ENCODE data around the gene PCBP3.

PCBP3 gene

DNA sequence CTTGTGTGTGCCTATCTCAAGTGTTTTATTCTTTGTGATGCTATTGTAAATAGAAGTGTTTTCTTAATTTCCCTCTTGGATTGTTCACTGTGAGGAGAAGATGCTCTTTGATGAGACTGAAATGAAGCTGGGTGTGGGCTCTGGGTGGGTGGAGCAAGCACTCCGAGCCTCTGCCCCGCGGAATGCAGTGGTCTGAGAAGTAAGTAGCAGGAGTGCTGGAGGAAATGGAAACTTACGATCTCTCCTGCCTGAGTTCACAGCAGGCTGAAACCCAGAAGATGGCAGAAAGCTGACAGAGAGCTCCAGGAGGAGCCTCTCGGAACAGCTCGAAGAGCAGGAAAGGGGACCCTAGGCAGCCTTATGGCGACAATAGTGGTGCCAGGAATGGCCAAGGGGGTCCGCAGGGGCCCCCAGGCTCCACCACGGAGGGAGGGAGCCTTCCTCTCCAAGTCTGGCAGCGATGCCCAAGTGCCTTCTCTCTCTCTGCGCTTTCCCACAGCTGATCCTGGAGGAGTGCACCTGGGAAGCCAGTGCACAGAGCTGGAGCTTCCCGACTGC lies 211.2 kb downstream of the PCBP3 start:
- Mint-ChIP-seq H3K4me3 (no peak overlapping the region), H3K4me1 (no peaks in the 10 kb centered on the region), H3K27me3 (no peaks in the 10 kb centered on the region), H3K27ac (no peak overlapping the region), H3K36me3 (no peaks in the 10 kb centered on the region), H3K9me3 (no peaks in the 10 kb centered on the region)

- no peak overlapping the region for H3K4me3 Mint-ChIP-seq
- no peaks in the 10 kb centered on the region for H3K9me3 Mint-ChIP-seq
- no peak overlapping the region for H3K27ac Mint-ChIP-seq
- H3K27me3 Mint-ChIP-seq, result no peaks in the 10 kb centered on the region
- H3K4me1 Mint-ChIP-seq, result no peaks in the 10 kb centered on the region
- no peaks in the 10 kb centered on the region for H3K36me3 Mint-ChIP-seq
Observed at GRCh38 chr21:45855248-45855811, 211.8 kb downstream of the PCBP3 start.

- Mint-ChIP-seq H3K27me3 (no peaks in the 10 kb centered on the region), H3K27ac (no peak overlapping the region), H3K4me1 (no peaks in the 10 kb centered on the region), H3K9me3 (no peaks in the 10 kb centered on the region), H3K36me3 (no peaks in the 10 kb centered on the region), H3K4me3 (no peak overlapping the region)
Observed at GRCh38 chr21:45856442-45856841, 212.9 kb downstream of the PCBP3 start.

- H3K36me3 Mint-ChIP-seq, result no peaks in the 10 kb centered on the region
- H3K4me1 Mint-ChIP-seq, result no peaks in the 10 kb centered on the region
- no peak overlapping the region for H3K27ac Mint-ChIP-seq
- no peaks in the 10 kb centered on the region for H3K9me3 Mint-ChIP-seq
- H3K27me3 Mint-ChIP-seq, result no peaks in the 10 kb centered on the region
- no peak overlapping the region for H3K4me3 Mint-ChIP-seq
Observed at GRCh38 chr21:45856906-45857305, 213.4 kb downstream of the PCBP3 start.

GRCh38 chr21:45857761-45858160 lies 214.2 kb downstream of the PCBP3 start:
- no peaks in the 10 kb centered on the region for H3K4me1 Mint-ChIP-seq
- H3K27me3 Mint-ChIP-seq, result no peaks in the 10 kb centered on the region
- no peak overlapping the region for H3K27ac Mint-ChIP-seq
- no peaks in the 10 kb centered on the region for H3K36me3 Mint-ChIP-seq
- no peaks in the 10 kb centered on the region for H3K9me3 Mint-ChIP-seq
- H3K4me3 Mint-ChIP-seq, result no peak overlapping the region

- Mint-ChIP-seq H3K4me3 (no peak overlapping the region), H3K27me3 (no peaks in the 10 kb centered on the region), H3K27ac (no peak overlapping the region), H3K9me3 (no peaks in the 10 kb centered on the region), H3K4me1 (no peaks in the 10 kb centered on the region), H3K36me3 (no peaks in the 10 kb centered on the region)
Observed at GRCh38 chr21:45858180-45858579, 214.7 kb downstream of the PCBP3 start.

GRCh38 chr21:45859041-45859761 lies 215.7 kb downstream of the PCBP3 start:
- H3K27ac Mint-ChIP-seq, result no peak overlapping the region
- H3K9me3 Mint-ChIP-seq, result no peaks in the 10 kb centered on the region
- H3K4me3 Mint-ChIP-seq, result no peak overlapping the region
- no peaks in the 10 kb centered on the region for H3K4me1 Mint-ChIP-seq
- H3K27me3 Mint-ChIP-seq, result no peaks in the 10 kb centered on the region
- no peaks in the 10 kb centered on the region for H3K36me3 Mint-ChIP-seq

- H3K27me3 Mint-ChIP-seq, result no peaks in the 10 kb centered on the region
- no peak overlapping the region for H3K4me3 Mint-ChIP-seq
- no peaks in the 10 kb centered on the region for H3K9me3 Mint-ChIP-seq
- no peaks in the 10 kb centered on the region for H3K4me1 Mint-ChIP-seq
- H3K36me3 Mint-ChIP-seq, result no peaks in the 10 kb centered on the region
- H3K27ac Mint-ChIP-seq, result no peak overlapping the region
Observed at GRCh38 chr21:45859762-45860357, 216.3 kb downstream of the PCBP3 start.

GRCh38 chr21:45860493-45861155 lies 217.1 kb downstream of the PCBP3 start:
- no peak overlapping the region for H3K4me3 Mint-ChIP-seq
- H3K4me1 Mint-ChIP-seq, result no peaks in the 10 kb centered on the region
- no peak overlapping the region for H3K27ac Mint-ChIP-seq
- H3K36me3 Mint-ChIP-seq, result no peaks in the 10 kb centered on the region
- no peaks in the 10 kb centered on the region for H3K27me3 Mint-ChIP-seq
- no peaks in the 10 kb centered on the region for H3K9me3 Mint-ChIP-seq

DNA sequence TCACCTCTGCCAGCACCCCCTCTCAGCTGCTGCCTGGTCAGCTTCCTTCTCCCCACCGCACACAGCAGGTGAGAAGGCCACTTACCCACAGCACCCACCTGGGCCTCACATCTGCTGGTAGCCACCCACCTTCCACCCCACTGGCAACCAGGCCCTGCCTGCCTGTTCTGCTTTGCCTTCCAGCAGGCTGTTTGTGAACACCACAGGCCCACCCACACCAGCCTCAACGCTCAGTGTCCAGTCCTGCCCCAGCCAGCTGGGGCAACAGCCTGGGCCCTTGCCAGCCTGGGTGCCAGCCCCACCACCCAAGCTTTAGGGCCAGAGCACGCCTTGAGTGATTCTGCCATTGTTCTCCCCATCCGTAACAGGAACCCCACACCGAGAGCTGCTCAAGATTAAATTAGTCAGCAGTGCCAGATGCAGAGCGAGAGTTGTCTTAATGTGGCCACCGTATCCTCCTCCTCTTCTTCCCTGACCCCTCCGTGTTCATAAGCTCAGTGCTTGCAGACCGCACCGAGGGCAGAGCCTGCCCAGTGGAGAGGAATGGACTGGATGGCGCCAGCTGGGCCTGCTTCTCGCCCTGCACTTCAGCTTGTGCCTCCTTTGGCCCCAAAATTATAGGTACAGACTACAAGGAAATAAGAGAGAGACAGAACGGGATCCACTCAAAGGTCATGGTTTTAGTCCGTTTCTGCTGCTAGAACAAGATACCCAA lies 217.8 kb downstream of the PCBP3 start:
- H3K27me3 Mint-ChIP-seq, result no peaks in the 10 kb centered on the region
- no peaks in the 10 kb centered on the region for H3K36me3 Mint-ChIP-seq
- H3K4me1 Mint-ChIP-seq, result no peaks in the 10 kb centered on the region
- no peak overlapping the region for H3K4me3 Mint-ChIP-seq
- H3K27ac Mint-ChIP-seq, result no peak overlapping the region
- no peaks in the 10 kb centered on the region for H3K9me3 Mint-ChIP-seq

DNA sequence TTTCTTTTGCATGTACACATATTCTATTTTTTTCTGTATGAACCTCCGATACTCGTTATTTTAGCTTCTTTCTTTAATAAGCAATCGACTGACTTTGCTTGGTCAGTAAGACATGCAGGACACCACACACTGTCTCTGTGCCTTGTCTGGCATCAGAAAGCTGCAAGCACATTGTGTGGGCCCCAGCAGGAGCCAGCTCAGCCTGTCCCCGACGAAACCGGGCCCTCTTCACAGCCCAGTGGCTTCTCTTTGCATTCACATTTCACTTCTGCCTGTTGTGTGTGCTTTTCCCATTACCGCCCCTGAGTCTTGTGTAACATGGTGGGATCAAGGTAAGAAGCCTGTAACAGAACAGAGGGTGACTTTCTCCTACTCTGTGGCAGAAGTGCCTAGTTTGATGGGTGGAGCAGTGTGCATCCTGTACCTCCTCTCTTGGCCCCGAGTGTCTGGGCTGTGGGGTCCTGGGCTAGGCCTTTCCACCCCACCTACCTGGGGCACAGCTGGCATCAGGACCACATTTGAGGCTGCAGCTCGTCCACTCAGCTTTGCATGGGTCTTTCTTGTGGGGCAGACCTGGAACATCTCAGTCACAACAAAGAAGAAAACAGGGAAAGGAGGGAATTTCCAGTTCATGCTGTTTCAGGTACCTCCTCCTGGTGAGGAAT lies 219.2 kb downstream of the PCBP3 start:
- Mint-ChIP-seq H3K4me3 (no peak overlapping the region), H3K27ac (no peak overlapping the region), H3K27me3 (no peaks in the 10 kb centered on the region), H3K36me3 (no peaks in the 10 kb centered on the region), H3K4me1 (no peaks in the 10 kb centered on the region), H3K9me3 (no peaks in the 10 kb centered on the region)

- no peaks in the 10 kb centered on the region for H3K27me3 Mint-ChIP-seq
- H3K27ac Mint-ChIP-seq, result no peak overlapping the region
- H3K9me3 Mint-ChIP-seq, result no peaks in the 10 kb centered on the region
- H3K36me3 Mint-ChIP-seq, result no peaks in the 10 kb centered on the region
- H3K4me3 Mint-ChIP-seq, result no peak overlapping the region
- H3K4me1 Mint-ChIP-seq, result no peaks in the 10 kb centered on the region
Observed at GRCh38 chr21:45863267-45863666, 219.7 kb downstream of the PCBP3 start.

- H3K4me3 Mint-ChIP-seq, result no peak overlapping the region
- no peaks in the 10 kb centered on the region for H3K36me3 Mint-ChIP-seq
- no peaks in the 10 kb centered on the region for H3K27me3 Mint-ChIP-seq
- H3K9me3 Mint-ChIP-seq, result no peaks in the 10 kb centered on the region
- H3K27ac Mint-ChIP-seq, result no peak overlapping the region
- no peaks in the 10 kb centered on the region for H3K4me1 Mint-ChIP-seq
Observed at GRCh38 chr21:45863751-45864150, 220.2 kb downstream of the PCBP3 start.

GRCh38 chr21:45864436-45864835 lies 220.9 kb downstream of the PCBP3 start:
- Mint-ChIP-seq H3K27me3 (no peaks in the 10 kb centered on the region), H3K36me3 (no peaks in the 10 kb centered on the region), H3K27ac (no peak overlapping the region), H3K9me3 (no peaks in the 10 kb centered on the region), H3K4me1 (no peaks in the 10 kb centered on the region), H3K4me3 (no peak overlapping the region)
